Measurements from ENCODE around the gene UST.

Gene UST

GRCh38 chr6:148746363-148747144 lies at the start of gene UST:
UST (plus strand) TSS chr6:148747030; CDS start chr6:148747431, 401 bp downstream.
- peak; percentile 29 to 50 for DNase-seq

DNA sequence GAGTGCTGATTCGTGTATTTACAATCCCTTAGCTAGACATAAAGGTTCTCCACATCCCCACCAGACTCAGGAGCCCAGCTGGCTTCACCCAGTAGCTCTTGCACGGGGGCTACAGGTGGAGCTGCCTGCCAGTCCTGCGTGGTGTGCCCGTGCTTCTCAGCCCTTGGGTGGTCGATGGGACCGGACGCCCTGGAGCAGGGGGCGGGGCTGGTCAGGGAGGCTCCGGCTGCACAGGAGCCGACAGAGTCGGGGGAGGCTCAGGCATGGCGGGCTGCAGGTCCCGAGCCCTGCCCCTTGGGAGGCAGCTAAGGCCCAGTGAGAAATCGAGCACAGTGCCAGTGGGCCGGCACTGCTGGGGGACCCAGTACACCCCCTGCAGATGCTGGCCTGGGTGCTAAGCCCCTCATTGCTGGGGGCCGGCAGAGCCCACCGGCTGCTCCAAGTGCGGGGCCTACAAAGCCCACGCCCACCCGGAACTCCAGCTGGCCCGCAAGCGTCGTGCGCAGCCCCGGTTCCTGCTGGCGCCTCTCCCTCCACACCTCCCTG lies 48.9 kb upstream of the UST start:
- DNase-seq, result no peak

- DNase-seq, result no peak
These were observed 48.1 kb upstream of the UST start for GRCh38 chr6:148698671-148699180.

GRCh38 chr6:148700047-148700715 lies 46.6 kb upstream of the UST start:
- no peak for DNase-seq

DNA sequence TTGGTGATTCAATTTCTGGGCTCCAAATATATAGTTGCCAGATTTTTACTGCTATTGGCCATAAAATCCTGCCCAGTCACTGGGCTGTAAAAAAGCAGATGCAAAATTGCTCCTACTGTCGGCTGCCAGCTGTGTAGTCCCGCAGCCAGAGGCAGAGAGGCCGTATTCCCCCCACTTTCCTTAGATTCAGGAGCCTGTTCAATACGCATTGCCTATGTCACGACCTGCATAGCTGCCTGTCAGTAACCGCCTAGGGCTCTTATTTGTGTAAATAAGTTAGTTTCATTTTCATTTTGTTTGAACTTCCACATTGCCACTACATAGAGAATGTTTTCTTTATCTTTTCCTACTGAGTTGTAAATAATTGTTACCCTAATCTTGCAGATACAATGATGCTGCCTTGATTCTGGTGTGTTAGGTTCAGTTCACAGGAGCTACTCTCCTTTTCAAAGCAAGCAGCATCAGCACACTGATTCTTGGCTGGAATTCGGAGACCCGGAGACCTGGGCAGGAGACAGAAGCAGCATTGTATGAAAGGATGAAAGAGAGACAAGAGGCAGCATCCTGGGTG lies 46.0 kb upstream of the UST start:
- DNase-seq, result peak in 1 of 2 experiments; percentile 36

DNA sequence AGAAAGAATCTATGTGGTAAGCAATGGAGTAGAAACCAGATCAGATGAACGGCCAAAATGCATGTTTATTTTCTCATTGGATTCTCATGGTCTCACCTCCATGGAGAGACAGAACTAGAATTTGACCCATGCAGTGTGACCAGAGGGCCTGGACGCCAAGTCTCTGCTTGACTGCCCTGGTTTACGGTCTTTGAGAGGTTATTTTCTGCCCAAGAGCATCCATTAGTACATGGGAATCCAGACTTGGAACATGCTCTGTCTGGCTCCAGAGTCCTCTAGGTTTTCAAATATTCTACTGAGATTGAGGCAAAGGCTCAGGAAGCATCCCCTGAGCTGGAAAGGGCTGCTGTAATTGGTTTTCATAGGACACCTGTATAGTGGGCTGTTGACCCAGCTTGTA lies 45.5 kb upstream of the UST start:
- DNase-seq, result no peak

DNA sequence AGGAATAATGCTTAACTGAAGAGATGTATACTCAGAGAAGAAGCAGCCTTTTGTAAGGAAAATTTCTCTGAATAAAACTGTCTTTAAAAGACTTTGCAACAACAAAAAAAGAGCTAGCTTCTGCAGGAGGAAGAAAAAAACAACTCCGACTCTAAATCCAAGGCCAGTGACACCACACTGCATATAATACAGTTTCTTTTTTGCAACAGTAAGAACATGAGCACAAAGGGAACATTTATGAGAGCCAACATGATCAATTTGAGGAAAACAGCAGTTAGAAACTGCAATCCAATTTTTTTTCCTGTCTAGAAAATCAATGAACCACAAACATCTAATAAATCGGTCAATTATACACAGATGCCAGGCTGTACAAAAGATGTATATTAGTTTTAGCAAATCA lies 42.9 kb upstream of the UST start:
- DNase-seq, result no peak

- DNase-seq, result no peak
These were observed 42.2 kb upstream of the UST start for GRCh38 chr6:148704400-148705246.

DNA sequence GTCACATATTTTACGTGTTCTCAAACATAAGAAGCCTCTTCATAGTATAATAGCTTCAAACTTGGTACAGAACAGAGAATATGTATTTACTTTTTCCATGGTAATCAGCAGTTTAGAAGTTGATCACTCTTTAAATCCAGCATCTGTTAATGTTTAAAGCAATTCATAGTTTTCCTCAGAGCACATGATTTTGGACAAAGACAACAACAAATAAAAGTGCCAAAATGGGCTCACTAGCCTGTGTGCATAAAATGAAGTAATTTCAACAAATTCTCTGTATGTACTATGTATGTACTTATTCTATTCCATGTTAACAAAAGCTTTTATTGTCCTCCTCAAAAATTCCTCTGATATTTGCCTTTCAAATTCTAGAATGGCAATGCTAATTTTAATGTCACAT lies 38.1 kb upstream of the UST start:
- peak; percentile 53 to 59 for DNase-seq

GRCh38 chr6:148709577-148709976 lies 37.3 kb upstream of the UST start:
- no peak for DNase-seq

GRCh38 chr6:148711833-148712654 lies 34.8 kb upstream of the UST start:
- DNase-seq, result no peak

- no peak for DNase-seq
These were observed 33.6 kb upstream of the UST start for GRCh38 chr6:148713033-148713738.

DNA sequence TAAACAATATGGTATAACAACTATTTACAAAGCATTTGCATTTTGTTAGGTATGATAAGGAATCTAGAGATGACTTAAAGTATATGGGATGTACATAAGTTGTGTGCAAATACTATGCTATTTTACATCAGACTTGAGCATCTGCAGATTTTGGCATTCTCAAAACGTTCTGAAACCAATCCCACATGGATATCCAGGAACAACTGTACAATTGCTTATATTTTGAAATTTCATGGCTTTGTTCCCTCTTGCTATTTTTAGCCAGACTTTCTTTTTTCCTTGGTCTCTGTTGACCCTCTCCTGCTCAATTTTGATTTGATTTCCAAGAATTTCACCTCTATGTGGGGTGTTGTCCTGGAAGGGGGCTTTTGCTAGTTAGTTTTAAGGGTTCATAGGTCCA lies 32.9 kb upstream of the UST start:
- no peak for DNase-seq

DNA sequence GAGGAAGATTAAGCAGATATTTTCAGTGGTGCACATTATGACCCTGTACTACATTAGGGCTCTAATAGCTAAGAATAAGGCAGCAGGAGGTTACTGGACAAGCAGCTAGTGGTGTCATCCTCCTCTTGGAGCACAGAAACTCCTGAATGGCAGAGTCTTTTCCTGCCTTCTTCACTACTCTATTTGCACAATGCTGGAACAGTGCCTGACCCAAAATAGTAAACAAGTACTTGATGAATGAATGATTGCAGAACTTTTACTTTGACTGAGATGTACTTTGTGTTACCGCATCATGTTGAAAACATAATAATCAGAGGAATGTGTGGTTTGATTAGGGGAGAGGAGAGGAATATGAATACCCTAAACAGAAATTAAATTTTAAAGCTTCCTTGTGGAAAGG lies 30.0 kb upstream of the UST start:
- DNase-seq, result no peak

DNA sequence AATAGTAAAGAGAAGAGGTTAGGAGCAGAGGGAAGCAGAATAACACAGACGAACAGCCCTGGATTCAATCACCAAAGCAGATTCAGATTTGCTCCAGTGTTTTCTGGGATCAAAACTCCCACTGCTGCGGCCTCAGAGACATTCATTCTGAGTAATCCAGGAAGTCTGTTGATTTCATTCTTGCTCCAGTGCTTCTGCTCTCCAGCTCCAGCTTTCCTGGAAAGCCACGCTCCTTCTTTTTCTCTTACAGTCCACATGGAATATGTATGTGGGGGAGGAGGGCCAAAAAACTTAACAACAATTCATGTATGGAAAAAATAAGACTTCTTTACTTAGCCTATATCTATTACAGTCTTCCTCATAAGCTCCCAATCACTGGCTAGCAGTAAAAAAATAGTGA lies 26.4 kb upstream of the UST start:
- no peak for DNase-seq

DNA sequence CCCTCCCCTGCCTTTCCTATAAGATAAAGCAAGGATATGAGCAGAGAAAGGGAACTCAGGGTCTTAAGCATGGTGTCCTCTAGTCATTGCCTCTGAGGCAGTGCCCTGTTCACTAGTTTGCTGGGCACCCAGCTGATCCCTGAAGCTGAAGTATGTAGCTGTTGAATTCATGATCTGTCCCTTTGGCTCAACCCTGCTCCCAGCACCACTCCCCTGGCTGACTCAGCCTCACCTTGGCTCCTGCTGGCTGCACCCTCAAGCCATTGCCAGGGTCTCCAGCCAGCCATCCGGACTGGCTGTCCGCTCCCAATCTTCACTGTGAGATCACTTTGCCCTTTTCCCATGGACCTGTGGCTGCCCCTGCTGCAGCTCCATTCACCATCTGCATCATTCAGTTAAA lies 25.9 kb upstream of the UST start:
- DNase-seq, result no peak

- no peak for DNase-seq
These were observed 23.3 kb upstream of the UST start for GRCh38 chr6:148723484-148723883.

DNA sequence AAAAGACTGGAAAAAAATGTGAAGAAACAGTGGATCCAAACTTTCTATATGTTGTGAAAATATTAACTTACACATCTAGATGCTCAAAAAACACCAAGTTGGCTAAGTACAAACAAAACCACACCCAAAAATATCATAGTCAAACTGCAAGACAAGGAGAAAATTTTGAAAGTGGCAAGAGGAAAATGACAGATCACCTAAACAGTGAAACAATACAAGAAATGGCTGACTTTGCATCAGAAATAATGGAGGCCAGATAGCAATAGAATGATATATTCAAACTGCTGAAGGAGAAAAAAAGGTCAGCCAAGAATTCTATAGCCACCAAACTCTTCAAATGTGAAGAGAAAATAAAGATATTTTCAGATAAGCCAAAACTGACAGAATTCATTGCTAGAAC lies 22.4 kb upstream of the UST start:
- no peak for DNase-seq

- no peak for DNase-seq
These were observed 19.7 kb upstream of the UST start for GRCh38 chr6:148727104-148727503.

DNA sequence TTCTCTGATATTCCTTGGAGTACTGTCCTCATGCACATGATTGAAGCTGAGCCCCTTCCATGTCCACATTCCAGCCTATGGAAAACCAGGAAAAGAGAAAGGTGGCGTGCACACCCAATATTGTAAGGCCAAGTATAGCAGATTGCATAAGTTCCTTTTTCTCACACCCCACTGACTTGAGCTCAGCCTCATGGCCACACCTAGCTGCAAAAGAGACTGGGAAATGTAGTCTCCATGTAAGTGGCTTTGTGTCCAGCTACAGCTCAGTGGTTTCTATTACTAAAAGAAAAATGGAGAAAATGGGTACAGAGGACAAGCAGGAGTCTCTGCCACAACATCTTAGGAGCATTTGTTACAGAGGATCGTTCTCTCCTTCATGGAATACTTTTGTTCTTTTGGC lies 10.8 kb upstream of the UST start:
- no peak for DNase-seq

DNA sequence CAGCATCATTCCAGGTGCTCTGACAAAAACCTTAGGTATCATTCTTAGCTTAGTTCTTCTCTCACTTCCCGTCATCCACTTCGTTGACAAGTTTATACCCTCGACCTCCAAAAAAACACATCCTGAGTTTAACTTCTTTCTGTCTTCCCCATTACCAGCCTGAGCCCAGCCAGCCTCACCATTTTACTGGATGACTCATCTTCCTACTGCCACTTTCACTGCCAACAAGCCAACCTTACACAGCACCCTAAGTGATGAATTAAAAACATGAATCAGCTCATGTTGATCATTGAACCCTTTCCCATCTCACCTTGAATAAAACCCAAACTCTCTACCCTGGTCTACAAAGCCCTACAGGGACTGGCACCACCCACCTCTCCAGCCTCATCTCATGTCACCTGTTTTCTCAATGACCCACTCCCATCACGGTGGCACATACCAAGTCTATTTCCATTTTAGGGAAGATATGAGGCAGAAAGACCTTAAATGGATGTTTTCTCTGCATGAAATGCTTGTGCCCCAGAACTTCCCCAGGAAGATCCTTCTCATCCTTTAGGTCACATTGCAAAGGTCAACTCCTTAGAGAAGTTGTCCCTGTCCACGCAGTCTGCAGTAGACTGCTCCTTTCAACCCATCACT lies 9.9 kb upstream of the UST start:
- DNase-seq, result no peak
